ENCODE data around the gene TMEM87B. TPM values are rescaled to one million over a fixed set of nuclear protein-coding genes. Genes with fewer than 3 reads are reported as not detected.

The TMEM87B gene
- total and polyA plus RNA-seq, 11 donors = 3.1 to 18.5 (median 7.9) TPM

DNA sequence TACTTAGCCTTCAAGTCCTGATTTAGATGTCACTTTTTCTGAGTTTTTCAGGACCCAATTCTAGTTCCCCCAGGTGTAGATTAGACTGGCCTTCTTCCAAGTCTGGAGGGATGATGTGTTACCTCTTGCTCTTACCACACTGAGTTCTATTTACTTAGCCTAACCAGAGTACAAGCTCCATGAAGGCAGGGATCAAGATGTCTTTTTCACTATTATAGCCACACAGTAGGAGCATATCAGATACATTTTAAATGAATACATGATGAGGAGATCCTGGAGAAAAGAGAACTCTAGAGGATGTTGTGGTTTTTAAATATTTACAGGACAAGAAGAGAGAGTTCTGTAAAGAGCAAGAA lies 30.3 kb downstream of the TMEM87B start:
- no peak for DNase-seq
- intact Hi-C loops (cut with DNase I) = no loop called here
- TF ChIP-seq CTCF (IDR thresholded peaks at IDR 0.05) = no peak
- no peak for TF ChIP-seq POLR2A (IDR thresholded peaks at IDR 0.05)
- Histone ChIP-seq H3K4me3 (no peak overlapping the region), H3K27me3 (no peaks in the 10 kb centered on the region), H3K36me3 (peaks cover 0 to 100% (median 91%) of the 10 kb centered on the region in 9 donors), H3K4me1 (peaks cover 0 to 6% (median 0%) of the 10 kb centered on the region in 12 donors), H3K27ac (peak overlapping the region in 2 of 12 donors; percentile 15 to 46), H3K9me3 (no peaks in the 10 kb centered on the region)
- no peak for ATAC-seq

DNA sequence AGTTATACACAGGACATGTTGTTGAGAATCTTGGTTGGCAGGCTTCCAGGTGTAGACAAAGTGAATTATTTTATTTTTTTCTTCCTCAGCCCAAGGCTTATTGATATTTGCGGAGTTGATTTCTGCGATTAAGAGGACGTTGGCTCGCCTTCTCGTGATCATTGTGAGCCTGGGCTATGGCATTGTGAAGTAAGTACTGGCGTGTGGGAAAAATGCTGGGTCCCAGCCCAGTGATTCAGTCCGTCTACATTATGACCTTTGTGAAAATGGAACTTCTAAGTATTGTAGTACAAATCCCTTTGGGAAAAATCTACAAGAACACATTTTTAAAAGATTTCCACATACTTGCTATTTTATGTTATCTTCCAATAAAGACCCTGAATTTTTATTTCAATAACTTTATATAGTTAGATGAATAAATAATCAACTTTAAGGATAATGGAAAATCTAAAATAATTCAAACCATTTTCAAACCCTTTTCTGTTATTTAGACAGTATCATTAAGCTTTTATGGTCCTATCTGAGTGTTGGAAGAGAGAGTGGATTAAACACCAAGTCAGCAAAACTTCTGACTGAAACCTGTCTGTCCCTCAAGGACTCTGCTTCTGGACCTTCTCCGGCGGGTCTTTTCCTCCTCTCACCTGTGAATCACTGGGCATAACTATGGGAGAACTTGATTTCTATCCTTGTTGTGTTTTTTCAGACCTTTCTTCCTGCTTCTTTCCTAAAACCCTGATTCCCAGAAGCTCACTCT lies 31.0 kb downstream of the TMEM87B start:
- no peaks in the 10 kb centered on the region for H3K9me3 ChIP-seq
- peak overlapping the region in 2 of 12 donors; percentile 15 to 46 for H3K27ac ChIP-seq
- no peak overlapping the region for H3K4me3 ChIP-seq
- H3K27me3 ChIP-seq = no peaks in the 10 kb centered on the region
- DNase-seq (peak in 1 of 5 donors; percentile 10), ATAC-seq (no peak)
- peaks cover 0 to 6% (median 0%) of the 10 kb centered on the region in 12 donors for H3K4me1 ChIP-seq
- WGBS, 4 donors = 84 to 89% (median 86%) methylated on average over 9 of the region's 9 CpGs
- TF ChIP-seq POLR2A (IDR thresholded peaks at IDR 0.05) = no peak
- no peak for TF ChIP-seq CTCF (IDR thresholded peaks at IDR 0.05)
- peaks cover 0 to 100% (median 96%) of the 10 kb centered on the region in 9 donors for H3K36me3 ChIP-seq
- intact Hi-C loops (cut with DNase I) = no loop called here

- Histone ChIP-seq H3K4me1 (peaks cover 0 to 9% (median 0%) of the 10 kb centered on the region in 12 donors), H3K4me3 (no peak overlapping the region), H3K36me3 (peaks cover 0 to 100% (median 90%) of the 10 kb centered on the region in 9 donors), H3K27me3 (no peaks in the 10 kb centered on the region), H3K9me3 (no peaks in the 10 kb centered on the region), H3K27ac (no peak overlapping the region)
- intact Hi-C loops (cut with DNase I) = no loop called here
- DNase-seq (no peak), ATAC-seq (no peak)
- TF ChIP-seq POLR2A (IDR thresholded peaks at IDR 0.05) (no peak), CTCF (IDR thresholded peaks at IDR 0.05) (no peak)
- 87 to 94% (median 92%) methylated on average over 9 of the region's 9 CpGs for WGBS, 4 donors
Measured at GRCh38 chr2:112087346-112088020, 32.4 kb downstream of the TMEM87B start.

GRCh38 chr2:112089375-112089774 lies 34.3 kb downstream of the TMEM87B start:
- H3K27me3 ChIP-seq = no peaks in the 10 kb centered on the region
- DNase-seq (no peak), ATAC-seq (no peak)
- TF ChIP-seq CTCF (IDR thresholded peaks at IDR 0.05) (no peak), POLR2A (IDR thresholded peaks at IDR 0.05) (no peak)
- H3K27ac ChIP-seq = no peak overlapping the region
- no peaks in the 10 kb centered on the region for H3K9me3 ChIP-seq
- WGBS, 4 donors = 78 to 88% (median 80%) methylated on average over 5 of the region's 5 CpGs
- no peak overlapping the region for H3K4me3 ChIP-seq
- peaks cover 0 to 94% (median 72%) of the 10 kb centered on the region in 9 donors for H3K36me3 ChIP-seq
- peaks cover 0 to 11% (median 0%) of the 10 kb centered on the region in 12 donors for H3K4me1 ChIP-seq
- intact Hi-C loops (cut with DNase I) = no loop called here

Data from heart left ventricle (tissue), 16 donors.